Psoas muscle (tissue), 8 donors: ENCODE data around the gene PPM1F. TPM values are rescaled to one million over a fixed set of nuclear protein-coding genes. Genes with fewer than 3 reads are reported as not detected.

ENCODE experiments used
- ATAC-seq, 4 donors: fragments of 200-7000 bp; cut with Tn5 transposase; one replicate each; pipeline ENCODE4 v1.9.1; 2020; ENCODE audit warnings: moderate library complexity in 3 of 4, mild to moderate bottlenecking in 2 of 4
- DNase-seq, 2 donors: peaks; one replicate each; pipeline ENCODE4 v3.0.0-alpha.2; 2020
- H3K27ac ChIP-seq: fragments of 200-600 bp; one replicate; pipeline ENCODE4 v1.8.0; 2022
- H3K27me3 ChIP-seq, 3 donors: fragments of 200-600 bp in 1 of 3; one replicate each; pipeline versions ENCODE4 v1.6.1 to v1.8.0; 2013 to 2022; ENCODE audit warnings: low read length in 2 of 3, mild to moderate bottlenecking in 2 of 3, moderate library complexity in 1 of 3; ENCODE audit not compliant: insufficient read depth in 3 of 3
- H3K36me3 ChIP-seq, 2 donors: fragments of 200-600 bp in 1 of 2; one replicate each; pipeline versions ENCODE4 v1.6.1 to v1.8.0; 2013 to 2022; ENCODE audit warnings: low read depth in 1 of 2, mild to moderate bottlenecking in 1 of 2, moderate library complexity in 1 of 2; ENCODE audit not compliant: insufficient read depth in 1 of 2
- H3K4me1 ChIP-seq: fragments of 200-600 bp; one replicate; pipeline ENCODE4 v1.8.0; 2022
- H3K4me3 ChIP-seq: fragments of 200-600 bp; one replicate; pipeline ENCODE4 v1.8.0; 2022; ENCODE audit warnings: mild to moderate bottlenecking
- H3K9me3 ChIP-seq: fragments of 200-600 bp; one replicate; pipeline ENCODE4 v1.8.0; 2022
- WGBS, 3 donors: extraction: QIAGEN DNeasy Blood & Tissue Kit; methylation state at CpG; one replicate each; pipeline versions ENCODE4 v1.1.6 to v1.1.7; 2013; 5-methylcytosine and 5-hydroxymethylcytosine counted together
- intact Hi-C, 2 donors: fragments of 100-400 bp; cut with DNase I; formaldehyde crosslinking; loops; one replicate each; pipeline versions ENCODE4 v1.11.0 to v1.14.2; 2022
- polyA plus RNA-seq, 3 donors: library from polyadenylated mRNA; stranded (reverse); fragments of 200-250 nt; gene quantifications; one replicate each; pipeline ENCODE4 v1.2.3, GENCODE V29; 2013
- total RNA-seq, 4 donors: library from RNA; stranded (reverse); fragmentation: NEBNext Ultra II Directional in 2 of 4; extraction: Animal tissue kit (Norgen Biotek cat#: 25700) in 2 of 4; gene quantifications; one replicate each; pipeline versions ENCODE4 v1.2.1 to v1.2.4, GENCODE V29; 2021 to 2023
- TF ChIP-seq, protein P1 (sequence below): fragments of 200-600 bp; IDR thresholded peaks from one replicate; pipeline ENCODE4 v1.8.0; 2022; ENCODE audit warnings: antibody characterized with exemption
- donor health status: healthy with polysubstance abuse.
- donor health status: DM: no; HTN: no; CAD: no; lungs with moderate emphysema.
- donor health status: Bipolar disorder and iron deficiency.
- donor health status: healthy.
- donor health status: DM: yes; HTN: yes; CAD: no.
- donor health status: DM: no; HTN: no; CAD: no.
- donor health status: DM: no; HTN: no; CAD: no.
- donor health status: DM: yes; HTN: yes; CAD: no.

PPM1F gene
- total and polyA plus RNA-seq, 7 donors, result 8.1 to 29.5 (median 13.1) TPM

DNA sequence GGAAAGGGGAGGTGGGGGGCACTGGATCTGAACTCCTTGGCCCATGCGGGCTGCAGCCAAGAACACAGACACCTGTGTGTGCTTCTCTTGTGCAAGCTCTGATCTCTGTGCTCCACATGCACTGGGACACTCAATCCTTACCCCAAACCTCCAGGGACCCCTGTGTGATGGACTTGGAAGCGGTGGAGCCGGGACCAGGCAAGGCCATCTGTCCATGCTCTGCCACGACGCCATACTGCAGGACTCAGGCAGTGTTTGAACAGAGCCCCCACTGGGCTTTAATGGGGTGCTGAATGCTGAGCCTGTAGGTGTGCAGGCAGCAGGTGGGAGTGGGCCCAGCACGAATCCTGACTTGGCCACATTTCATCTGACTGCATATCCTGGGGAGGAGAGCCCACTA, 23.4 kb downstream of the PPM1F start:
- ATAC-seq (no peak), DNase-seq (no peak)
- no peaks in the 10 kb centered on the region for H3K4me1 ChIP-seq
- H3K4me3 ChIP-seq, result no peak overlapping the region
- intact Hi-C loops, result no loop called here
- no peak overlapping the region for H3K27ac ChIP-seq
- H3K27me3 ChIP-seq, result peaks cover 0 to 1% (median 0%) of the 10 kb centered on the region in 3 donors
- peaks cover 0 to 73% of the 10 kb centered on the region in 2 donors for H3K36me3 ChIP-seq
- TF ChIP-seq, protein P1, sequence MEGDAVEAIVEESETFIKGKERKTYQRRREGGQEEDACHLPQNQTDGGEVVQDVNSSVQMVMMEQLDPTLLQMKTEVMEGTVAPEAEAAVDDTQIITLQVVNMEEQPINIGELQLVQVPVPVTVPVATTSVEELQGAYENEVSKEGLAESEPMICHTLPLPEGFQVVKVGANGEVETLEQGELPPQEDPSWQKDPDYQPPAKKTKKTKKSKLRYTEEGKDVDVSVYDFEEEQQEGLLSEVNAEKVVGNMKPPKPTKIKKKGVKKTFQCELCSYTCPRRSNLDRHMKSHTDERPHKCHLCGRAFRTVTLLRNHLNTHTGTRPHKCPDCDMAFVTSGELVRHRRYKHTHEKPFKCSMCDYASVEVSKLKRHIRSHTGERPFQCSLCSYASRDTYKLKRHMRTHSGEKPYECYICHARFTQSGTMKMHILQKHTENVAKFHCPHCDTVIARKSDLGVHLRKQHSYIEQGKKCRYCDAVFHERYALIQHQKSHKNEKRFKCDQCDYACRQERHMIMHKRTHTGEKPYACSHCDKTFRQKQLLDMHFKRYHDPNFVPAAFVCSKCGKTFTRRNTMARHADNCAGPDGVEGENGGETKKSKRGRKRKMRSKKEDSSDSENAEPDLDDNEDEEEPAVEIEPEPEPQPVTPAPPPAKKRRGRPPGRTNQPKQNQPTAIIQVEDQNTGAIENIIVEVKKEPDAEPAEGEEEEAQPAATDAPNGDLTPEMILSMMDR, result no peak
- 87 to 90% (median 89%) methylated on average over 6 of the region's 6 CpGs for WGBS, 3 donors
- no peaks in the 10 kb centered on the region for H3K9me3 ChIP-seq

DNA sequence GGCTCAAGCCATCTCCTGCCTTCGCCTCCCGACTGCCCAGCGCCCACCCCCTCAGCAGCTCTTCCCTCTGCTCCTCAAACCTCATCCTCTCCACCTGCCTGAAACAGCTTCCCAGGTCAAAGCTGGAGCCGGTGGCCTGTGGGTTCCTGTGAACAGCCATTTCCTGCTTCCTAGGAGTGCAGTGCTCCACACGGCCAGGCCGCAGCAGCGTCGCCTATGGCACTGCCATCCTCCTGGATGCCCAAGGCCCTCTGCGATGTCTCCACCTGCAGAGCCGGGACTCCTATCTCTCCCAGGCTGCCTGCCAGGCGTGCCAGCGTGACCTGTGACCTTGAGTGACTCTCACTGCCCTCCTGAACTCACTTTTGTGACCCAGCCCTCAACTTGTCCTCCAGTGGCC, 24.6 kb downstream of the PPM1F start:
- ATAC-seq, result no peak
- Histone ChIP-seq H3K36me3 (peaks cover 0 to 63% of the 10 kb centered on the region in 2 donors), H3K27me3 (peaks cover 0 to 1% (median 0%) of the 10 kb centered on the region in 3 donors), H3K9me3 (no peaks in the 10 kb centered on the region), H3K4me3 (no peak overlapping the region), H3K27ac (no peak overlapping the region), H3K4me1 (no peaks in the 10 kb centered on the region)
- intact Hi-C loops, result no loop called here
- WGBS, 3 donors, result 81 to 88% (median 85%) methylated on average over 12 of the region's 12 CpGs
- no peak for DNase-seq
- TF ChIP-seq, protein P1, result no peak

DNA sequence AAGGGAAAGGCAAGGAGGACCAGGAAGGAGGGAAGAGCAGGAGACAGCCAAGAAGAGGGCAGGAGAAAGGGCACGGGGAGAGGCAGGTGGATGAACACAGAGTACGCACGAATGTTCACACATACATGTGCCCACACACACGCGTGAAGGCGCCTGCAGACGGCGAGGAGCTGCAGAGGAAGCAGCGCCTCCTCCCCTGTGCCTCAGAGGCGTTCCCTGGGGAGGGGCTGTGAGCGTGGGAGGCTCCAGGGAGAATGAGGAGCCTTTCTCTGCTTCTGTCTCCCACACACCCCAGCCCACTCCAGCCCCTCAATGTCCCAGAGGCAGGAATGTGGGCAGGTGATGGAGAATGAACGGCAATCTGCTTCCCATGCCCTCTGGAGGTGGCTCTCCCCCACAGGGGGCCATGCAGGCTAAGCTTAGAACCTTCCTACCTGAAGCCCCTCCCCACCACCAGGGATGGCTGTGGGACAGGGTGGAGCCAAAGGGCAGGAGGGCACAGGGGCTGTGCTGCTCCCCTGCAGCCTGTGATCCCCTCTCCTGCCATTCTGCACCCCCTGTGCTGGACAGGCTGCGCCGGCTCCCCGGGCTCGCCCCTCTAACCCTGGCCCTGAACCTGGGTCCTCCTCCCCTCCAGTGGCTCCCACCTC, 25.3 kb downstream of the PPM1F start:
- no peaks in the 10 kb centered on the region for H3K9me3 ChIP-seq
- peaks cover 0 to 1% (median 0%) of the 10 kb centered on the region in 3 donors for H3K27me3 ChIP-seq
- no peak overlapping the region for H3K27ac ChIP-seq
- no peaks in the 10 kb centered on the region for H3K4me1 ChIP-seq
- H3K36me3 ChIP-seq, result peaks cover 0 to 56% of the 10 kb centered on the region in 2 donors
- intact Hi-C loops, result no loop called here
- H3K4me3 ChIP-seq, result no peak overlapping the region
- DNase-seq (no peak), ATAC-seq (peak in 2 of 4 donors; percentile 9 to 21)
- WGBS, 3 donors, result 81 to 90% (median 86%) methylated on average over 16 of the region's 16 CpGs
- TF ChIP-seq, protein P1, result no peak

DNA sequence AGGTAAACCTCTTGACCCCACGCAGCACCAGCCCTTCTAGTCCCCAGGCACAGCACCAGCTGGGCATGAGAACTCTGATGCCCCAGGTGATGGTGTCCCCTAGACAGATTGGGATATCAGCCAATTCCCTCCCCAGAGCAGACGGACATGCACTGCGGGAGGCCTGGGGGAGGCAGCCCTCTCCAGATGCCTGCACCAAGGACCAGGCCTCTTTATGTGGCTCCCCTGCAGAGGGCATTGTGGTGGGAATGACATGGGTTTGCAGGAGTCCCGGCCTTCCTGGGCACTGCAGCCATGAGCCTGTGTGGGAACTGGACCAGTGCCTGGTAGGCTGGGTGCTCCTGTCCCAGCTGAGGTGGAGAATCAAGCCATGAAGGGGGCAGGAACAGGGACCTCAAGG, 25.9 kb downstream of the PPM1F start:
- Histone ChIP-seq H3K36me3 (peaks cover 0 to 54% of the 10 kb centered on the region in 2 donors), H3K27ac (no peak overlapping the region), H3K27me3 (no peaks in the 10 kb centered on the region), H3K9me3 (no peaks in the 10 kb centered on the region), H3K4me1 (no peaks in the 10 kb centered on the region), H3K4me3 (no peak overlapping the region)
- intact Hi-C loops, result no loop called here
- ATAC-seq, result no peak
- 86 to 90% (median 87%) methylated on average over 4 of the region's 4 CpGs for WGBS, 3 donors
- no peak for DNase-seq
- TF ChIP-seq, protein P1, result no peak

DNA sequence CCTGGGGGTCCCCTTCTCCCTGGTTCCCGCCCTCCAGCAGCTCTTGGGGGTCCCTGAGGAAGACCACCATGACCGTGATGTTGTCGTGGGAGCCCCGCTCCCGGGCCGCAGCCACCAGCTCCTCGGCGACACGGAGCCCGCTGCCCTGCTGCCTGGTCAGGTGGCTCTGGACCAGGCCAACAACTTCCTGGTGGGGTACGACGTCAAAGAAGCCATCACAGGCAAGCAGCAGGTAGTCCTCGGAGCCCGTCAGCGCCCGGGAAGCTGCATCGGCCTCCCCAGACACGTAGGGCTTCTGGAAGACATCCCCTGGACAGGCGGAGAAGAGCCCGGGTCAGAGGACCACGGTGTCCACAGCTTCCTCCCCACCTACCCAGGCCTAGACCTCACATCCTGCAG, 29.5 kb downstream of the PPM1F start:
- intact Hi-C loops, result no loop called here
- H3K9me3 ChIP-seq, result no peaks in the 10 kb centered on the region
- DNase-seq (no peak), ATAC-seq (no peak)
- H3K27me3 ChIP-seq, result no peaks in the 10 kb centered on the region
- WGBS, 3 donors, result 93 to 96% (median 94%) methylated on average over 20 to 21 of the region's 21 CpGs
- H3K27ac ChIP-seq, result no peak overlapping the region
- TF ChIP-seq, protein P1, result no peak
- no peaks in the 10 kb centered on the region for H3K4me1 ChIP-seq
- H3K36me3 ChIP-seq, result peaks cover 0 to 33% of the 10 kb centered on the region in 2 donors
- H3K4me3 ChIP-seq, result no peak overlapping the region
